B cell (primary cell): Measurements from ENCODE around the gene USP34.

ENCODE experiments used
- EZH2 ChIP-seq: IDR thresholded peaks from 2 replicates; pipeline ENCODE4 v1.6.1; 2012; ENCODE audit warnings: borderline replicate concordance, low read depth, mild to moderate bottlenecking, moderate library complexity, low read length; ENCODE audit not compliant: insufficient read depth, poor library complexity, severe bottlenecking
- TF ChIP-seq, protein P1 (sequence below): fragments of 200-600 bp; IDR thresholded peaks from one replicate; pipeline ENCODE4 v1.8.0; 2022; ENCODE audit warnings: antibody characterized with exemption, mild to moderate bottlenecking

DNA sequence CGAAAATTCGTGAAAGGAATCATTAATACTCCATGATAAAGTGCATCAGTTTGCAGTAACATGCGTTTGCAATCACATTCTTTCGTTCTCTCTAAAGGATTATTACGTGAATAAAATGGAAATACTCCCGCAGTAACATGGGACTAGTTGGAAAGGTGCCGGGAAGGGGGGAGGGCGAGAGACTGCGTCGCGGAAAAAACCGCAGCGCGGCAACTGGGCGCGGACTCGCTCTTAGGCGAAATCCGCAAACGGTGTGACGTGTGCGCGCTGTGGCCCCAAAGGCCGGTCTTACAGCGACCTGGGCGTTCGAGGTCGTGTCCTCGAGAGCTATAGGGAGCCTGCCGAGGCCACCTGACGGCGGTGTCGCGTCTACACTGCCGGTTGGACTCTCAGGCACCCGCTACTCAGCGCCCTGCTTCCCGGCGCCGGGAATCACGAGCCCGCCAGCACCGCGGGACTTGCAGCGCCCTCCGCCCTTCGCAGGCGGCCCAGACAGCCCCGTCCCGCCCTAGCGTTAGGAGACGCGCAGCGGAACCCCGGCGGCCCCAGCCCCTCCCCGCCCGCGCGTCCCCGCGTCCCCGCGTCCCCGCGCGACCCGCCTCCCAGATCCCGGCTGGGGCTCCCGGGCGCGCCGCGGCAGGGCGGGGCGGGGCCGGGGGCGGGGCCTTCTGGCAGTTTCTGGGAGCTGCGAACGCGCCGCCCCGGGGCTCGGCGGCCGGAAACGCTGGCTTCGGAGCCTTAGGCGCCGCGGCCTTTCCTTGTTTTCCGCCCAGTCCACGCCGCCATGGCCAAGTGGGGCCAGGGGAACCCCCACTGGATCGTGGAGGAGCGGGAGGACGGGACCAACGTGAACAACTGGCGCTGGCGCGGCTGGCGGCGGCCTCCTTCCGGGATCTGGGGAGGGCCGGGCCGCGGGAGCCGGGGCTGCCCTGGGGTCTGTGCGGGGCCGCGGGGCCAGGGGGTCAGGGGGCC is 293.8 kb downstream of the USP34 start:
- TF ChIP-seq EZH2 = no peak
- TF ChIP-seq, protein P1, sequence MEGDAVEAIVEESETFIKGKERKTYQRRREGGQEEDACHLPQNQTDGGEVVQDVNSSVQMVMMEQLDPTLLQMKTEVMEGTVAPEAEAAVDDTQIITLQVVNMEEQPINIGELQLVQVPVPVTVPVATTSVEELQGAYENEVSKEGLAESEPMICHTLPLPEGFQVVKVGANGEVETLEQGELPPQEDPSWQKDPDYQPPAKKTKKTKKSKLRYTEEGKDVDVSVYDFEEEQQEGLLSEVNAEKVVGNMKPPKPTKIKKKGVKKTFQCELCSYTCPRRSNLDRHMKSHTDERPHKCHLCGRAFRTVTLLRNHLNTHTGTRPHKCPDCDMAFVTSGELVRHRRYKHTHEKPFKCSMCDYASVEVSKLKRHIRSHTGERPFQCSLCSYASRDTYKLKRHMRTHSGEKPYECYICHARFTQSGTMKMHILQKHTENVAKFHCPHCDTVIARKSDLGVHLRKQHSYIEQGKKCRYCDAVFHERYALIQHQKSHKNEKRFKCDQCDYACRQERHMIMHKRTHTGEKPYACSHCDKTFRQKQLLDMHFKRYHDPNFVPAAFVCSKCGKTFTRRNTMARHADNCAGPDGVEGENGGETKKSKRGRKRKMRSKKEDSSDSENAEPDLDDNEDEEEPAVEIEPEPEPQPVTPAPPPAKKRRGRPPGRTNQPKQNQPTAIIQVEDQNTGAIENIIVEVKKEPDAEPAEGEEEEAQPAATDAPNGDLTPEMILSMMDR = no peak
